ENCODE results near the gene FOXS1.
"Not testable (repeated sequence)": the region's sequence is repeated elsewhere in the genome, so short reads cannot be mapped to it uniquely, and the experiment has no call there.

The FOXS1 gene

DNA sequence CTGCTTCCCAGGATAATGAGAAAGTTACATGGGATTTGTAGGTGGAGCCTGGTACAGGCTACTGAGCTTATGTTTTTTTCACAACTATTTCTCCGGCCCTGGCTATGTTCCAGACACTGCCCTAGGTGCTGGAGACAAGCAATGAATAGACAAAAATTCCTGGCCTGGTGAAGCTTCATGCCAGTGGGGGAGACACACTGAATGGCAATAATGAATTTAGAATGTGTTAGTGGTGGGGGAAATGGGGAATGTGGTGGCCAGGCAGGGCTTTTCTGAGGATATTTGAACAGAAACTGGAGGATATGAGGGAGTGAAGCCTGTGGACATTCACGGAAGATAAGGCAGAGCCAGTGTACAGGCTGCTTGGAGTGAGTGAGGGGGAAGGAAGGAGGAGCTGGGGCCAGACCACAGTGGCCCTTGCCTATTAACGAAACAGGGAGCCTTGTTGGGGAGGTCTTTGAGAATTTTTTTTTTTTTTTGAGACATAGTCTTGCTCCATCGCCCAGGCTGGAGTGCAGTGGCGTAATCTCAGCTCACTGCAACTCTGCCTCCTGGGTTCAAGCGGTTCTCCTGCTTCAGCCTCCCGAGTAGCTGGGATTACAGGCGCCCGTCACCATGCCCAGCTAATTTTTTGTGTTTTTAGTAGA is 6.6 kb downstream of the FOXS1 start:
- DNase-seq = no peak

DNA sequence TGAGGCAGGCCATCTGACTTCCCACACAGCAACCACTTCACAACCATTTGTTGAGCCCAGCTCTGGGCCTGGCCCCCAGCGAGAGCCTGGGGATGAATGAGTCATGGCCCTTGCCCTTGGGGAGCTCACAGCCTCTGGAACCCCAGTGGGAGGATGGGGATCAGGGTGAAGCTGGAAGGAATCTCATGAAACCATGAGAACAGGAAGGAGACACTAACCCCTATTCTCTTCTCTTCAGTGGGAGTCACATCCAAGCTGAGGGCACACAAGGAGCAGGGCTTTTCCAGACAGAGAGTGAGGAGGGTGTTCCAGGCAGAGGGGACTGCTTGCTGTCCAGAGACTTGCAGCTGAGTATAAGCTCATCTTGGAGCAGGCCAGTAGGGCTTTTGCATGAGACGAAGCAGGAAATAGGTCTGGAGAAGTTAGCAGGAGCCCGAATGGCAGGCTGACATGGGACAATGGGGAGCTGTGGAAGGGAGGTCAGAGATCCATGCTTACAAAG is 7.5 kb downstream of the FOXS1 start:
- DNase-seq = no peak

DNA sequence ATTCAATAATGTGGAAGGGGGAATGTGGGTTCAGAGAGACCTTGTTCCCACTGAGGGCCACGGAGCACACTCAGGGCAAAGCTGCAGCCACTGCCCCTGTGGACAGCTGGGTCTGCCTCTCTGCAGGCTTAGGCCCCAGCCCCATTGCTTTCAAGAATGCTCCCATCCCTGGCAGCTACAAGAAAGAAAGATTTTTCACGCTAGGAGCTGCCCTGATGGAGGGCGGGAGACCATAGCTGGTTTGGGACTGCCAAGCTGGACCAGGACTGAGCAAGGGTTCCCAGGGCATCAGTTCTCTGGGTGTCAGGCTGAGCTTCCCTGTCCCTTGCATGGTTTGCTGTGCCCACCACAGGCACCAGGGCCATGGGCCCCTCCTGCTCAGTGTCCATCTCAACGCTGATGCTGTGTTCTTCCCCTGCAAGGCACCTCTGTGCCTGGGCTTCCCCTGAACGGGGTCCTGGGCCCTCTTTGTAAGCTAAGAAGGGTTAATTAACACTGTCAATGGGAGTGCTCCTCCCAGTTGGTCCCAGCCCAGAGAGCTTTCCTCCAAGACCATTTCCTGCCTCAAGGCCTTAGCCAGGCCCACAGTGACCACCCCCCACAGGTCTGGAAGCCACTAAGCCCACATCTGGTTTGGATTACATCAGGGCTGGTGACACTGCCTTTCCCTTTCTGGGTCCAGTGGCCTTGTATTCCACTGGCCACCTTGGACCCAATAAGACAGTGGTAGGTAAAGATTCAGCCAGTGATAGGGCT is 8.4 kb downstream of the FOXS1 start:
- DNase-seq = no peak

DNA sequence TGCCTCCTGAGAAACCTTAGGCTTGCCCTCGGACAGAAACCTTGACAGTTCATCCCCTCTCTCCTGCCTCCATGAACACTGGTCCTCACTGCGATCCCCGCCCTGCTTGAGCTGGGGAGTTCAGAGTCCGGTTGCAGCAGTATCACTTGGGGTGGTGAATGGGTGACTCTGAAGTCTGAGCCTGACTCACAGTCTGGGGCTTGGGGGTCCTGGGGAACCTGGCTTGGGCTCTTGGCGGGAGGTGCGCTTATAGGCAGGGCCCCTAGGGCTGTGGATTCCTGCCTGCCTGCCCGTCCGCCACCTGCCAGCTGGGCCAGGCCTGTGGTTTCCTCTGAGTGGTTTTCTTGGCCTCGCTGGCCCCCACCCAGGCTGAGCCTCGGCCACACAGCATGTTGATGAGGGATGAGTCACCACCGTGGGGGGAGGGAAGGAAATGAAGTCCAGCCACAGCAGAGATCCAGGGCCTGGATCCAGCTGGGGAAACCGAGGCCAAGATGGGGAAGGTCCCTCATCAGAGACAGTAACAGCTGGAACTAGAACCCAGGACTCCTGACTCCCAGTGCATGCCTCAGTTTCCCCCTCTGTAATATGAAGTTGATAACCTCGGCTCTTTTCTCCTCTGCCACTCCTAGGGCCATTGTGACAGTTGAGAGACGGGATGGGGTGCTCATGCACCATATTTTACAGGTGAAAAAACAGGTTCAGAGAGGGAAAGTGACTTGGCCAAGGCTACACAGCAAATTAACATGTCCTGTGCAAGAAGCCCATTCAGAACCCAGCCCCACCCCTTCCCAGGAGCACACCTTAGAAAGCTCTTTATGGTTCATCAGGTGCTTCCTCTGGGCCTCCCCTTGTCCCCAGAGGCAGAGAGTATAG is 9.2 kb downstream of the FOXS1 start:
- peak; percentile 9 to 47 for DNase-seq

DNA sequence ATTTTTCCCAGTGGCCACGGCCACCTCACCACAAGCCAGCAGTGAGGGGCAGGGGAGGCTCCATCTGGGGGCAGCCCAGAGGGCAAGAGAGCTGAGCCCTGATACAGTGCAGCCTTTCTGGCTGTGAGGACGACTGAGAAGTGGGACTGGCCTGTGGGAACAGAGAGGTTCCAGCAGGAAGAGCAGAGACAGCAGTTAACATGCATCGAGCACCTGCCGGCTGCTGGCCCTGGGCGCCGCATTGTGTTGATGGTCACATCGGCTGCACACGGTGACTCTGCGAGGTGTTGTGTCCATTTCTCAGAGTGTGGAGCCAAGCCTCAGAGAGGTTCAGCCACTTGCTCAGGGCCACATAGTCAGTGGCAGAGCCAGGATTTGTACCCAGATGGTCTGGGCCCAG is 9.8 kb downstream of the FOXS1 start:
- no peak for DNase-seq

DNA sequence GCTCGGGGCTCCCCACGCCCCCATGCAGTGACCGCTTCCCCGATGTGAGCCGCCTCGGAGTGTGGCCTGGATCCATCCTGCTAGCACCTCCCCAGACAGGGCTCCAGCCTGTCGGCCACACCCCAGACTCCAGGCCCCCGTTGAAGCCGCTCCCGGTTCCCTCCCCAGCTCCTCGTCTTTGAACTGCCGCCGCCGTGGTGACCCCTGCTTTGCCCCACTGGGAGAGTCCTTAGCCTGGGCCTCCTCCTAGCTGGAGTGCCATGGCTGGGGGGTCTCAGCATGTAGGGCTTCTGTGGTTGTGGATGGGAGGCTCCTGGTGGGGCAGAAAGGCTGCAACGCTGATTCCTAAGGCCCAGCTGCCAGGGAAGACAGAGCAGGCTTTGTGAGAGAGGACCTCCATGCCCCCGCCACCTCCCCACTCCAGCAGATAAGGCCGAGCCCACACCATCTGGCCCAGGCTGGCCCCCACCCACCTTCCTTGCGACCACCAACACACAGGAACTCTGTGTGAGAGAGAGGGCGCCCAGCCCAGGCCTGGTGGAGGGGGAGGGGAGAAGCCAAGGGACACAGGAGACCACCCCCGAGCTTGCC is 11.4 kb downstream of the FOXS1 start:
- DNase-seq = no peak

DNA sequence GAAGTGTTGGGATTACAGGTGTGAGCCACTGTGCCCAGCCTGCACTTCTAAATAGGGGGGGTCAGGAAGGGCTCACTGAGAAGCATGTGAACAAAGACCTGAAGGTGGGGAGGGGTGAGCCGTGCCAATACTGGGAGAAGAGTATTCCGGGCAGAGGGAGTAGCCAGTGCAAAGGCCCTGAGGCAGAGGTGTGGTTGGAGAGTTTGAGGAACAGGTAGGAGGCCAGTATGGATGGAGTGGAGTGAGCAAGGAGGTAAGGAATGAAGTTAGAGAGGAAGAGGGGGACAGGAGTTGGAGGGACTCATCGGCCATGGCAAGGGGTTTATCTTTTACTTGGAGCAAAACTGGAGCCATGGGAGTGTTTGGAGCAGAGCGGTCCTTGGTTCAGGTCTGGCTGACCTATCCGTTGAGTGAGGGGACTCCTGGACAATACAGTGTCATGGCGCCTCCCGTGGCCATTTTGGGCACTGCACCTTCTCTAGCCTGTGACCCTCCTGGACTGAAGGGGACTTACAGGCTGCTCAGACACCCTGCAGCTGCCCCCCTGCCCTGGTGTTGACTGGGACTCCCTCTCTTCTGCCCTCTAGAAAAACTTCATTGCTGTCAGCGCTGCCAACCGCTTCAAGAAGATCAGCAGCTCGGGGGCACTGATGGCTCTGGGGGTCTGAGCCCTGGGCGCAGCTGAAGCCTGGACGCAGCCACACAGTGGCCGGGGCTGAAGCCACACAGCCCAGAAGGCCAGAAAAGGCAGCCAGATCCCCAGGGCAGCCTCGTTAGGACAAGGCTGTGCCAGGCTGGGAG is 12.1 kb downstream of the FOXS1 start:
- DNase-seq = peak in 1 of 2 donors; percentile 5

DNA sequence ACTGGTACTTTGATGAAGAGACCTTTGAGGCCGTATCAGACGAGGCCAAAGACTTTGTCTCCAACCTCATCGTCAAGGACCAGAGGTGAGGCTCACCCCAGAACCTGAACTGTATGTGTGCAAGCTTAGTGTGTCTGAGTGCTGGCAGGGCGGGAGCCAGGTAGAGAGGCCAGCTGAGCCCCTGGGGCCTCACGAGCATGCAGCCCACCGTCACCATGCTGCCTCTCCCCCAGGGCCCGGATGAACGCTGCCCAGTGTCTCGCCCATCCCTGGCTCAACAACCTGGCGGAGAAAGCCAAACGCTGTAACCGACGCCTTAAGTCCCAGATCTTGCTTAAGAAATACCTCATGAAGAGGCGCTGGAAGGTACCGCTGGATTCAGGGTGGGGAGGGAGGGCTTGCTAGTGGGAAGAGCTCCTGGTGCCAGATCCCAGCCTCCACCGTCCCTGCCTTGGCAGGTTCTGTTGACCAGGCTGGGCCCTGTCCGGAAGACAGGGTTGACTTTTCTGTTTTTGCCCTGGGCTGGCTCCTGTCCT is 13.6 kb downstream of the FOXS1 start:
- DNase-seq = no peak

DNA sequence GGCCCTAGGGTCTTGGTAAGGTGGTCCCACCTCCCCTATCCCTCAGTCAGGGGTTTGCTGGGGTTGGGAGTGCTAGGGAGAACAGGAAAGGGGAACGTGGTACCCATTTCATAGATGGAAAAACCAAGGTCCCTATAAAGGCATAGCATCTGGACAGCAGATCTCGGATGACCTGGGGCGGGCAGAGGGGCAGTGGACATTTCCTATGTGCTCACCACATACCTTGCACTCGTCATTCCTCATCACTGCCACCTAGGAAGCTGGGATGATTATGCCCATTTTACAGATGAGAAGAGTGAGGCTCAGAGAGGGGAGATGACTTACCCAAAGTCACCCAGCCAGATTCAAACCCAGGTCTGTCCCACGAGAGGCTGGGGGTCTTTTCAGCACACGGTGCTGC is 14.2 kb downstream of the FOXS1 start:
- DNase-seq = no peak

DNA sequence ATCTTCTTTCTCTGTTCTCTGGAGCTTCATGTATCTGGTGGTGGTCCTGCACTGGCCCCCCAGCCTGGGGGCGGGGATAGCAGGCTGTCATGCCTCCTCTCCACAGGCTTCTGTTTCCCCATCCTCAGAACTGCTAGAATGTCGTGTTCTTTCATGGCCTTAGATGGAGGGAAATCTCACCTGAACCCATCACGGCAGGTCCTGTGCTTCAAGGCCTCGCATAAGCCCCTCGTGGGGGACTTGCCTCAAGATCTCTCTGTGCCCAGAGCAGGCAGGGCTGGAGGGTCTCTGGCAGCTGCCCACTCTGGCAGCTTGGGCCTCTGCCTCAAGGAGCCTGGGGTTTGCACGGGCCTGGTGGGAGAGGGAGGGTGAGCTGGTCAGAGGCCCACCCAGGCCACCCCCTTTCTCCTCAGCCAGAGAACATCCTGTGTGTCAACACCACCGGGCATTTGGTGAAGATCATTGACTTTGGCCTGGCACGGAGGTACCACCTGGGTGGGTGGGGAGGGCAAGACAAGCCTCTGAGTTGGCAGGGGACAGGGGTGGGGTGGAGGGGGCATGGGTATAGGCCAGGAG is 14.9 kb downstream of the FOXS1 start:
- DNase-seq = no peak

DNA sequence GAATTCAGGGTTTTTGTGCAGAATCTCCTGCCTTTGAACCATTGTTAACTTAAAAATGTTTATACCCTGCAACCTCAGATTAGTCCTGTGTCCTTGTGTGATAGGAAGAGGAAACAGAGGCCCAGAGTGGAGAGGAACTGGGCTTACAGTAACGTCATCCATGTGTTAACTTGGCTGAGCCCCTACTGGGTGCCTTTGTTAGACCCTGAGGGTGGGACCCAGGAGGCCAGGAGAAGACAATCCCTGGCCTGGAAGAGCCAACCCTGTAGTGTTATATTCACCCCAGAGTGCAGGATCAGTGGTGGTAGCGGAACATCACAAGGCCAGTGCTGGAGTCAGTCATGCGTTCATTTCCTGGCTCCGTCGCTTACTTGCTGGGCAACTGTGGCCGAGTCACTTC is 15.7 kb downstream of the FOXS1 start:
- no peak for DNase-seq

DNA sequence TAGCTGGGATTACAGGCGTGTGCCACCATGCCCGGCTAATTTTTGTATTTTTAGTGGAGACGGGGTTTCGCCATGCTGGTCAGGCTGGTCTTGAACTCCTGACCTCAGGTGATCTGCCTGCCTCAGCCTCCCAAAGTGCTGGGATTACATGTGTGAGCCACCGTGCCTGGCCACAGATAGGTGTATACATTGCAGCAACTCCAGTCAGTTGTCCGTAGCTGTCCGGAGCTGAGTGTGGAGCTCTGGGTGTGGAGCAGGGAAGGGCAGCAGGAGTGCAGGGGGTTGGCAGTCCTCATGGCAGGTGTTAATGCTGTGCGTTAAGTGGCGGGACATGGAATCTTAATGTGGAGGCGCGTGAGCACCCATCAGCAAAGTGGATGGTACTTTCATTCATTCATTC is 17.4 kb downstream of the FOXS1 start:
- not testable (repeated sequence) for DNase-seq

DNA sequence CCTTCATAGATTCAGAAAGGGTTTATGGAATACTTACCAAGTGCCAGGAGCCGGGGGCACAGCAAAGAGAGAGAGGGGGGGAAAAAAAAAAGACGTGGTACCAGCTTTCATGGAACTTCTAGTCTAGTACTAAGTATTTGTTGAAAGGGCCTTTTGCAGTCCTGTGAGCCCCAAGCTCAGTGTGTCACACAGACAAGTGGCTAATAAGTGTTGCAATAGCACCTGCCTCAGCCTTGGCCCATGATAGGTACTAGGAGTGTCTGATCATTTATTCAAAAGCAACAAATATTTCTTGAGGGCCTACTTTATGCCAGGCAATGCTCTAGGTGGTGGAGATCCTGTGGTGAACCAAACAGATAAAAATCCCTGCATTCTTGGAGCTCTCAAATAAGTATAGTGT is 18.3 kb downstream of the FOXS1 start:
- DNase-seq = no peak

DNA sequence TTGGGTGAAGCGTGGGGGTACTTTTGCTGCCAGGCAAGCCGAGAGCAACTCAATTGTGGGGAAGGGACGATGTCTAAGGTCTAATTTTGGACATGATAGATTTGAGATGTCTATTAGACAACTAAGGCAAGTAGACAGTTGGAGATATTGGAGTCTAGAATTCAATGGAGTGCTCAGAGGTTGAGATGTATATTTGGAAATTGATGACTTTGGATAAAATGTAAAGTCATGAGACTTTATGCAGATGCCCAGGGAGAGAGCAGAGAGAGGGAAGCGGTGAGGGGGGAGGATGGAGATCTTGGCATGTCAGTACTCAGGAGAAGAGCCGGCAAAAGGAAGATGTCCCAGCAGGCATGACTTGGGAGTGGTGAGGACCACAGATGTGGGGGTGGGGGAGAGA is 19.3 kb downstream of the FOXS1 start:
- DNase-seq = no peak

DNA sequence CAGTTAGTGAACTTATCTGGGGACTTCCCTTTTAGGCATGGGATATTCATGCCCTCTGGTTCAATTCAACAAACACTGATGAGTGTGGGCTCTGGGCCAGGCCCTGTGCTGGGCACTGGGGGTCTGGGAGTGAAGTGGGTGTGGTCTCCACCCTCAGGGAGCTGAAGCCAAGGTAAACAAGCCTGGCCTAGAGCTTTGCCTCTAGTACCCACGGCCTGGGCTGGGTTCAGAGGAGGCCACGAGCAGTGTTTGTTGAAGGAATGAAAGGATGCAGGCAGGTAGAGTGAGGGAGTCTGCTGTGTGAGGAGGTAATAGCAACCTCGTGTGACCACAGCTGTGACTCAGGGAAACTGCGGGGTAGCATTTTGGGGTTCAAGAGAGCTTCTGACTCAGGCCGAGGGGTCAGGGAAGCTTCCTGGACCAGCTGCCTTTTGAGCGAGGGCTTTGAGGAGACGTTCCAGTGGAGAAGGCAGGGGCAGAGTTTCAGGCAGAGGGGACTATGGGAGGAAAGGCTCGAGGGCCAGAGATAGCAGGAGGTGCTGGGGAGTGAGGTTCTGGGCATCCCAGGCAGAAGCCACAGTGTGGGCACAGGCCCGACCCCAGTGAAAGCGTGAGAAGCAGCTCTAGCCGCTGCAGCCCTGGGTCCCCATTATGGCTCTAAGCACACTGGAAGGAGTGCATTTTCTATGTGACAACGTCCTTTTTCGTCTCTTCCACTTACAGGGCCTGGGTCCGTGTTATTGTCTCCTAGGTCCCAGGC is 20.7 kb downstream of the FOXS1 start:
- no peak for DNase-seq

DNA sequence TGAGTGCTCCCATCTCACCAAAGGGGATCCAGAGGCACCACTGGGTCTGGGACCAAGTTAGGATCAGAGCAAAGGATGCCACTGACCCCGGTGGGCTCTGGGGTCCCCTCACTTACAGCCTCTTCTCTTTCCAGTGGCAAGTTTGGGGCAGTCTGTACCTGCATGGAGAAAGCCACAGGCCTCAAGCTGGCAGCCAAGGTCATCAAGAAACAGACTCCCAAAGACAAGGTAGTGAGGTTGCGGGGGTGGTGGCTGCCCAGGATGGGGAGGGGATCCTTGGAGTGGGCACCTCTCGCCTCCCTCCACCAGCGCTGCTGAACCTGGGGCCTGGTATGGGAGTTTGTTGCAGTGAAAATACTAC is 21.3 kb downstream of the FOXS1 start:
- DNase-seq = no peak

DNA sequence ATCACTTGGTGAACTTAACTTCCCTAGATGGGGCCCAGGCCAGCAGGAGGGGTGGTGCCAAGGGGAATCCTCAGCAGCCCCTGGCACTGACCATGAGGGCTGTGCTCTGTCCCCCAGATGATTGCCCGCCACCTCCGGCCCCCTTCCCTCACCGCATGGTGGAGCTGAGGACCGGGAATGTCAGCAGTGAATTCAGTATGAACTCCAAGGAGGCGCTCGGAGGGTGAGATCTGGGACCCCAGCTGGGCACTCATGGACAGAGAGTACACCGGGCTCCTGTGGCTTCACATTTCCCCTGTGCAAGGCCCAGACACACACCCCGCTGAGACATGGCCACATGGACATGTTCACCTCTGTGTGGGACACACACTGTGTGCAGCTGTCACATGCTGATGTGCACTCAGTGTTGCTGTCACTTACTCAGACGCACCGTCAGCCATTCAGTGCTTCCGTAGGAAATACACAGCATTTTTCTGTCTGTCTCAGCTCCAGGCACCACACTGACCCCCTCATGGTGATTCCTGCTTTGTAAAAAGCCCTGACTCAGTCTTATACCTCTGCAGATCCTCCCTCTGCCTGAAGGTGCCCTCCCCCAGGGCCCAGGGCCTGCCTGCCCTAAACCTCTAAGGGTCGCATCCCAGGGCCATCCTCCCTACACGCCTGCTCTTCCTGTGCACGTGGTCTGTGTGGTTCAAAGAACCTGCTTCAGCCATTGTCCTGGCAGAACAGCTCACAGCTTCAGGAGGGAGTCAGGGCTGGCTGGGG is 21.9 kb downstream of the FOXS1 start:
- DNase-seq = no peak

DNA sequence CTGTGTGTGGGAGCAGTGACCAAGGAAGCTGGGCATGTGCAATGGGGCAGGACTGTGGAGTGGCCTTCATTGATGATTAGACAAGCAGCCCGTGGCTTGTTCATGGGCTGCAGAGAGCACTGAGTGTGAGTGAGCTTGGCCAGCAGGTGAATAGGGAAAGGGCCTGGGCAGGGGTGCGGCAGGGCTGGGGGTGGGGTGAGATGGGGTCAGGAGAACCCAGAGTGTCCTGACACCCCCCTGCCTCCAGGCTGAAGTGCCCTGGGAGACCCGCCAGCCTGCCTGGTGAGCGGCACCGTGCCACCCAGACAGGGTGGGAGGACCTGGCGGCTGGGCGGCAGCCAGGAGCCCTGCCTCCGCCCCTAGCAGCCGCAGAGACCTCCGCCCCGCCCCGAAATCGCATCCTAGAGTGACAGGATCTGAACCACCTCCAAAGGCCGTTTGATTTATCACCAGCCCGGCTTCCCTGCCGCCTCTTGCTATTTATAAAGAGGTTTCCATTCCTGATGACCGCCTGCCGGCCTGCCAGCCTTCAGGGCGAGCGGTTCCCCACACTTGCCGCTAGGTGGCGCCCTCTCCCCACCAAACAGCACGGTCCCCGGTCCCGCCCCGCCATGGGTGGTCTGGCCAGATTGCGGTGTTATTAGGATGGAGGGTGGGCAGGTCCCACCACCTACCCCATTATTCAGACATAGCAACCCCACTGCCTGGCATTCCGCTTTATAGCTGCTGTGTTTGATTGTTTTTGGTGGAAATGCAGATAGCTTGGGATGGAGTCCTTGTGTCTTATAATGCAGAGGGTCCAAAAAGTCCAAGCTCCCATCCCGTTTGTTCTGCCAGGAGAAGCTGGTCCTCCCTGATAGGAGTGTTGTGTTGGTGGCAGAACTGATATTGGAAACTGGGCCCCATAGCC is 22.7 kb downstream of the FOXS1 start:
- peak in 1 of 2 donors; percentile 64 for DNase-seq

DNA sequence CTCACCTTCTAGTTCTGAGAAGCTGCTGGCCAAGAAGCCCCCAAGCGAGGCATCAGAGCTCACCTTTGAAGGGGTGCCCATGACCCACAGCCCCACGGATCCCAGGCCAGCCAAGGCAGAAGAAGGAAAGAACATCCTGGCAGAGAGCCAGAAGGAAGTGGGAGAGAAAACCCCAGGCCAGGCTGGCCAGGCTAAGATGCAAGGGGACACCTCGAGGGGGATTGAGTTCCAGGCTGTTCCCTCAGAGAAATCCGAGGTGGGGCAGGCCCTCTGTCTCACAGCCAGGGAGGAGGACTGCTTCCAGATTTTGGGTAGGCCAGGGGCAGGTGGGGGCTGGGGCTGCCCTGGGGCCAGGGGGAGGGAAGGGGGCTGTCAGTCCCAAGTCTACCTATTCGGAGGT is 24.0 kb downstream of the FOXS1 start:
- no peak for DNase-seq
